Measurements from ENCODE around the gene UBE2Q1. TPM values are rescaled to one million over a fixed set of nuclear protein-coding genes. Genes with fewer than 3 reads are reported as not detected.

Gene UBE2Q1
- total and polyA plus RNA-seq, 2 of the 8 experiments (the other 6 are each of a cell fraction or from before 2014, with no cell fraction given), result 13.2 to 95.8 TPM

DNA sequence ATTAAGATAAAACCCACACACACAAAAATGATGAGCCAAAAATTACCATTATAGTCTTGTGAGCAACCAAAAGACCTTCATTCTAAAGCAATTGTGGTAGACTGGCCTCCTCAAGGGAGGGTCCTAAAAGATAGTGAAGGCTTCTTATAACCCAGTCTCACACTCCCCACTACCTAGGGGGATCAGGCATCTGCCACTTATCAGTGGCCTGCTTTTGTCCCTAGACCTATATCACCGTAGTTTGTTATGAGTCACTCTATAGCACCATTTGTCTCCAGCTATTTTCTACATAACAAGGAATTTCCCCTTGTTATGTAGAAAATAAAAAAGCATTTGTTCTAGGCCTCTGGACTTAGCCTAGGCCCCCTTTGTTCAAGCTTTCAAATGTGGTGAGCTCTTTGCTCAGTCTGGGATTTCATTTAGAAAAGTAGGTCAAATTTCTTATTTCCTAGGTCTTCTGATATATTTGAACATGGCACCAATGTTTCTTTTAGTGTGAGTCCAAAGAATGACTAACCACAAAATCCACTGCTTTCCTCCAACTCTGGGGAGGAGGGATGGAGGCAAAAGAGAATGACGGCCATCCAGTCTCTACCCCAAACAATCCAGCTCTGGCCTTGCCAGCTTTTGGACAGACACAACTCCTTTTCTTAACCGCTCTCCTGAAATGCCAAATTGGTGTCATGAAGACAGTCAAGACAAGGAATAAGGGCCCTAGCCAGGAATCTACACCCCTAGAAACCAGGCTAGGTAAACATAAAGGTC lies 40.6 kb upstream of the UBE2Q1 start:
- Histone ChIP-seq H4K5ac (ENCODE audit: insufficient read length, low read depth, low read length) (no peak overlapping the region), H2BK5ac (ENCODE audit: low read depth, low read length) (no peak overlapping the region), H2BK12ac (ENCODE audit: low read depth, low read length) (no peak overlapping the region), H2AK5ac (ENCODE audit: low read depth, low read length) (no peak overlapping the region), H3K27ac (ENCODE audit: low read depth, low read length) (no peak overlapping the region), H3K4me3 (ENCODE audit: extremely low read depth in 1 of 4, insufficient read depth in 2 of 4, low read depth in 3 of 4, low read length in 4 of 4) (no peak overlapping the region), H3K18ac (ENCODE audit: extremely low read depth, low read length) (no peak overlapping the region), H3K23me2 (ENCODE audit: low read depth, low read length) (no peaks in the 10 kb centered on the region), H3K79me2 (ENCODE audit: control insufficient read depth in 1 of 2, insufficient read depth in 2 of 2, low read length in 2 of 2) (peaks cover 18 to 54% of the 10 kb centered on the region in 2 experiments), H3K4me2 (ENCODE audit: insufficient read depth in 1 of 2, low read depth in 2 of 2, low read length in 2 of 2) (no peak overlapping the region), H2BK15ac (ENCODE audit: low read length) (no peak overlapping the region), H3K4ac (replicated peaks; ENCODE audit: insufficient read length, low read depth, low read length) (no peak overlapping the region), H3K4me1 (replicated peaks in 1 of 4; ENCODE audit: control insufficient read depth in 3 of 4, insufficient read depth in 4 of 4, low read length in 3 of 4) (no peaks in the 10 kb centered on the region), H2AFZ (ENCODE audit: low read length) (no peak overlapping the region), H4K8ac (ENCODE audit: extremely low read depth, insufficient read depth, low read length) (no peak overlapping the region), H3K56ac (replicated peaks; ENCODE audit: insufficient read length, low read depth, low read length) (no peak overlapping the region), H3K14ac (ENCODE audit: insufficient read length) (no peak overlapping the region), H3K27me3 (replicated peaks in 1 of 4; ENCODE audit: control insufficient read depth in 3 of 4, extremely low read depth in 1 of 4, insufficient read depth in 3 of 4, low read length in 3 of 4) (no peaks in the 10 kb centered on the region), H2BK120ac (replicated peaks; ENCODE audit: low read depth, low read length) (no peak overlapping the region), H2BK20ac (ENCODE audit: low read length) (no peak overlapping the region), H4K91ac (replicated peaks; ENCODE audit: insufficient read length, low read length) (no peak overlapping the region), H4K20me1 (replicated peaks in 1 of 2; ENCODE audit: control insufficient read depth in 1 of 2, insufficient read depth in 2 of 2, low read length in 2 of 2) (peaks cover 17 to 28% of the 10 kb centered on the region in 2 experiments), H3K23ac (ENCODE audit: insufficient read length) (no peak overlapping the region), H3K36me3 (ENCODE audit: control insufficient read depth in 2 of 4, insufficient read depth in 4 of 4, low read length in 3 of 4) (peaks cover 42 to 67% (median 61%) of the 10 kb centered on the region in 4 experiments), H3K79me1 (ENCODE audit: low read depth, low read length) (peaks cover 11% of the 10 kb centered on the region), H3K9ac (replicated peaks in 1 of 4; ENCODE audit: extremely low read depth in 1 of 4, low read depth in 3 of 4, low read length in 3 of 4) (no peak overlapping the region), H3K9me3 (ENCODE audit: insufficient read depth in 2 of 2, low read depth in 1 of 2, low read length in 1 of 2) (no peaks in the 10 kb centered on the region)
- DNase-seq (ENCODE audit: low read depth in 1 of 2, low spot score in 2 of 2) (no peak), FAIRE-seq (no peak)
- ChIA-PET POLR2A (ENCODE audit: partially characterized antibody) (interaction anchor here (0.7 to 2.1 kb wide), 6 partner anchors 7 to 24 kb away, joined by 3 to 7 read pairs (median 4); no protein-coding TSS in a partner anchor), CTCF (ENCODE audit: partially characterized antibody) (interaction anchor here (0.7 to 2.2 kb wide), 5 partner anchors 10 to 221 kb away, joined by 3 to 6 read pairs (median 3); no protein-coding TSS in a partner anchor)
- 94% methylated on average over 3 of the region's 3 CpGs; no CpG with 5 or more reads in 1 of the 2 experiments for WGBS, 2 experiments (ENCODE audit: extremely low coverage in 1 of 2, insufficient coverage in 1 of 2, insufficient read length in 1 of 2, insufficient replicate concordance in 2 of 2, low coverage in 1 of 2, low lambda C conversion rate in 2 of 2, missing lambda C conversion rate in 1 of 2)
- TF ChIP-seq SIN3A (conservative IDR thresholded peaks at IDR 0.05 in 1 of 2, IDR thresholded peaks at IDR 0.05 in 1 of 2; ENCODE audit: low read depth in 1 of 2, low read length in 2 of 2) (no peak), CEBPB (IDR thresholded peaks at IDR 0.05; ENCODE audit: low read depth, low read length) (no peak)

Measured in H1 (cell line).